Osteoblast (primary cell): Measurements from ENCODE around the gene WDR54. TPM values are rescaled to one million over a fixed set of nuclear protein-coding genes. Genes with fewer than 3 reads are reported as not detected.

Experiments
- DNase-seq: peaks from one replicate; pipeline ENCODE4 v3.0.0; 2011; ENCODE audit warnings: low spot score, mixed read lengths; ENCODE audit not compliant: insufficient read length; ENCODE audit errors: missing footprints
- H2AFZ ChIP-seq: 2 replicates; pipeline ENCODE4 v1.6.0; 2011; ENCODE audit warnings: mild to moderate bottlenecking, low read length
- H3K27ac ChIP-seq: 2 replicates; pipeline ENCODE4 v1.5.1; 2011; ENCODE audit warnings: mild to moderate bottlenecking, low read depth, low read length, moderate library complexity
- H3K27me3 ChIP-seq: 2 replicates; pipeline ENCODE4 v1.6.0; 2012; ENCODE audit warnings: mild to moderate bottlenecking, control low read depth, inconsistent platforms, low read length, moderate library complexity; ENCODE audit not compliant: insufficient read depth
- H3K36me3 ChIP-seq: 2 replicates; pipeline ENCODE4 v1.5.1; 2011; ENCODE audit warnings: mild to moderate bottlenecking, low read length, control low read depth, moderate library complexity; ENCODE audit not compliant: insufficient read depth
- H3K4me1 ChIP-seq: 2 replicates; pipeline ENCODE4 v1.5.1; 2011; ENCODE audit warnings: mild to moderate bottlenecking, low read length, control low read depth, moderate library complexity; ENCODE audit not compliant: insufficient read depth
- H3K4me2 ChIP-seq: 2 replicates; pipeline ENCODE4 v1.6.0; 2011; ENCODE audit warnings: mild to moderate bottlenecking, low read length; ENCODE audit not compliant: insufficient read depth
- H3K4me3 ChIP-seq: fragments of 200-600 bp; sonication (generic); 3 replicates; pipeline ENCODE4 v1.5.1; 2012; ENCODE audit warnings: mild to moderate bottlenecking, low read length, inconsistent platforms; ENCODE audit not compliant: insufficient read depth
- H3K79me2 ChIP-seq: 2 replicates; pipeline ENCODE4 v1.6.0; 2012; ENCODE audit warnings: mild to moderate bottlenecking, low read length, control low read depth, inconsistent platforms; ENCODE audit not compliant: insufficient read depth
- H3K9me3 ChIP-seq: 2 replicates; pipeline ENCODE4 v1.5.1; 2011; ENCODE audit warnings: low read depth, low read length, control low read depth
- H4K20me1 ChIP-seq: 2 replicates; pipeline ENCODE4 v1.6.0; 2012; ENCODE audit warnings: mild to moderate bottlenecking, low read length, control low read depth; ENCODE audit not compliant: insufficient read depth
- CTCF ChIP-seq: IDR thresholded peaks from 2 replicates; pipeline ENCODE4 v1.5.1; 2011; ENCODE audit warnings: mild to moderate bottlenecking, low read depth, low read length, moderate library complexity; ENCODE audit errors: extremely low read depth
- total RNA-seq: library from RNA; depleted of rRNA; stranded (reverse); fragments of >200 nt; gene quantifications from 2 replicates; pipeline ENCODE4 v1.2.3, GENCODE V29; 2012

WDR54 gene
- total RNA-seq, 1 donor = 23.9 TPM

DNA sequence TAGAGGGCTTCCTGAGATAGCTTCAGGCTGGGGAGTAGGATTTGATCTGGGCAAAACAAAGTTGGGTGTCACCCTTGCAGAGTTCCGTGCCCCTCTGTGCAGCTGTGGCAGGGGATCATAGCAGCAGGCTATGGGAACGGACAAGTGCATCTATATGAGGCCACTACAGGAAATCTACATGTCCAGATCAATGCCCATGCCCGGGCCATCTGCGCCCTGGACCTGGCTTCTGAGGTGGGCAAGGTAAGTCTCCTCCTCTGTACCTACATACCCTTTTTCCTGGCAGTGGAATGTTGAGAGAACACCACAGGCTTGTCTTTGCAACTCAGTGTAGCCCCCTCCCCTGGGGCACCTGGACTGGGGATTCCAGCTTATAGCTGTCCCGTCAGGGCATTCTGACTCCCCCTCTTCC is 3.5 kb downstream of the WDR54 start:
- DNase-seq = peak; percentile 35
- TF ChIP-seq CTCF = no peak
- Histone ChIP-seq H3K27ac (no peak overlapping the region), H3K9me3 (no peaks in the 10 kb centered on the region), H3K4me2 (no peak overlapping the region), H2AFZ (no peak overlapping the region), H3K4me1 (peaks cover 10% of the 10 kb centered on the region), H3K27me3 (no peaks in the 10 kb centered on the region), H4K20me1 (peaks cover 3% of the 10 kb centered on the region), H3K36me3 (peaks cover 33% of the 10 kb centered on the region), H3K4me3 (no peak overlapping the region), H3K79me2 (no peaks in the 10 kb centered on the region)

GRCh38 chr2:74425523-74425922 is 4.0 kb downstream of the WDR54 start:
- Histone ChIP-seq H3K27me3 (no peaks in the 10 kb centered on the region), H2AFZ (no peak overlapping the region), H3K36me3 (peaks cover 33% of the 10 kb centered on the region), H4K20me1 (peaks cover 3% of the 10 kb centered on the region), H3K4me1 (peaks cover 10% of the 10 kb centered on the region), H3K9me3 (no peaks in the 10 kb centered on the region), H3K4me3 (no peak overlapping the region), H3K79me2 (no peaks in the 10 kb centered on the region), H3K27ac (no peak overlapping the region), H3K4me2 (no peak overlapping the region)
- TF ChIP-seq CTCF = no peak
- DNase-seq = peak; percentile 92

DNA sequence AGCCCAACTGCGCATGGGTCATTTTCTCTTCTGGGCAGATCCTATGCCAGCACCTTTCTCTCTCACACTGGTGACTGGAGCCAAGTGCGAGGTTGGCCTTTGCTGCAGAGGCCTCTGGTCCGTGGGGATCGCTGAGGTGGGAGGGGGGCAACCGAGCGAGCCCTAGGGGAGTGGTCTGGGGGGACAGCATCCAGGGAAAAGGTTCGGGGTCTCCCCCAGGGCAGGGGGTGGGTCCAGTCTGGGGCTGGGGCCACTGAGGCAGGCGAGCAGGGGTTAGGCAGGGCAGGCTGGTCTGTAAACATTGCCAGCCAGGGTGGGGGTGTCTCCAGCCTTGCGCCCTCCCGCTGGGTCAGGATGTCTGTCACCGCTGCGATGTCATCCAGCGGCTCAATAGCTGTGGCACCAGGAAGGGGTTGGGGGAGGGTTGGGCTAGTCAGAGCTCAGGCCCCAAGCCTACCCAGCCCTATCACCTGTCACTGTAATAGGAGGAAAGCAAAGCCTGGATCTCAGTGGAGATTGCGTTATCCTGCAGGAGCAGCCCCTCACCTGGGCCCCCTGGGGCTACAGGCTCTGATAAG is 4.7 kb downstream of the WDR54 start:
- Histone ChIP-seq H3K9me3 (no peaks in the 10 kb centered on the region), H3K27ac (no peak overlapping the region)

GRCh38 chr2:74427551-74427950 is 6.0 kb downstream of the WDR54 start:
- Histone ChIP-seq H3K4me1 (peaks cover 6% of the 10 kb centered on the region), H3K27me3 (no peaks in the 10 kb centered on the region), H3K9me3 (no peaks in the 10 kb centered on the region), H4K20me1 (peaks cover 7% of the 10 kb centered on the region), H3K79me2 (no peaks in the 10 kb centered on the region), H3K4me3 (no peak overlapping the region), H3K4me2 (no peak overlapping the region), H3K27ac (no peak overlapping the region), H3K36me3 (peaks cover 41% of the 10 kb centered on the region), H2AFZ (no peak overlapping the region)
- DNase-seq = peak; percentile 83
- no peak for TF ChIP-seq CTCF

More for the DNA sequence above, 4.7 kb downstream of the WDR54 start:
- no peak overlapping the region for H2AFZ ChIP-seq
- H3K27me3 ChIP-seq = no peaks in the 10 kb centered on the region
- H3K4me1 ChIP-seq = peaks cover 10% of the 10 kb centered on the region
- H4K20me1 ChIP-seq = peaks cover 7% of the 10 kb centered on the region
- DNase-seq = peak; percentile 73
- H3K79me2 ChIP-seq = no peaks in the 10 kb centered on the region
- no peak overlapping the region for H3K4me2 ChIP-seq
- peaks cover 37% of the 10 kb centered on the region for H3K36me3 ChIP-seq
- TF ChIP-seq CTCF = no peak
- H3K4me3 ChIP-seq = no peak overlapping the region
